ENCODE data around the gene RTN1.
"Not testable (repeated sequence)": the region's sequence is repeated elsewhere in the genome, so short reads cannot be mapped to it uniquely, and the experiment has no call there.

Gene RTN1

GRCh38 chr14:59705245-59705644 is 165.3 kb downstream of the RTN1 start:
- DNase-seq (ENCODE audit: low read depth in 2 of 2): no peak

DNA sequence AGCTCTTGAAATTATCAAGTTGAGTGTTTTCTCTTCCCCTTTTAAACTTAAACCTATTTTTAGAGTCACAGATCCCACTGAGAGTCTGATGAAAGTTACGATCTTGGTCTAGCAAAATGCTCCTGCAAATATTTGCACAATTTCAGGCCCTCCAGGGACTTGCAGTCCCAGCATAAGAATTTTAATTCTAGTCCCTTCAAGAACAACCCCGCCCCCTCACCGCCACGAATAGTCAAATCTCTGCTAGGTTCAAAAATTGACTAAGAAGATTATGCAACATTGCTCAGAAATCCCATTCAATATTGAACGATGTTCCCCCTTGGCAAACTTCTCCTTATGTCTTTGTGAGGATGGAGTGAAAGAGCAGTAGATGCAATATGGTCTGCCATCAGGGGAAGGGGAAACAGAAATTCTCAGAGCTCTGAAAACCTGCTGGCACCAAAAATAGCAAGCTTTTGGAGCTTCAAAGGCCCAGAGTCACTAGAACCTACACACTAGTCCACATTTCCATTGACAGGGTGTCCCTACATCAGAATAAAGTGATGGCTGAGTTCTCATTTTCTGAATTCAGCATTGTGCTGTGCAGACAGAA is 166.4 kb downstream of the RTN1 start:
- DNase-seq (ENCODE audit: low read depth in 2 of 2): no peak

DNA sequence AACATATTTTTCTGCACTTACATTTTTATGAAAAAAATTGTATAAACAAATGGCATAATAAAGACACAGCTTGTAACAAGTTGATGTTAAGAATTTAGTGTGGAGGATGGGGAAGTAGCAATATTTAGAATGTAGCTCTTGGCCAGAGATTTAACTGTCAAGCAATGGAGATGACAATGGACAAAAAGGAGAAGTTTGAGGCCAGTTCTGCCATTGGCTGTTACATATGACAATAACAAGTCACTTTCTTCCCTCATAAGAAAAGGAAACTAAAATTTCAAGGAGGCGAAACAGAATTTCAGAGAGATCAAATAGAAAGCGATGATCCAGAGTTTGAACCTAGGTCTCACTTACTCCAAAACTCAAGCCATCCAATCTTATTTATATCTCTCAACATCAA is 171.1 kb downstream of the RTN1 start:
- DNase-seq (ENCODE audit: low read depth in 2 of 2): no peak

GRCh38 chr14:59698793-59699192 is 171.8 kb downstream of the RTN1 start:
- no peak for DNase-seq (ENCODE audit: low read depth in 2 of 2)

DNA sequence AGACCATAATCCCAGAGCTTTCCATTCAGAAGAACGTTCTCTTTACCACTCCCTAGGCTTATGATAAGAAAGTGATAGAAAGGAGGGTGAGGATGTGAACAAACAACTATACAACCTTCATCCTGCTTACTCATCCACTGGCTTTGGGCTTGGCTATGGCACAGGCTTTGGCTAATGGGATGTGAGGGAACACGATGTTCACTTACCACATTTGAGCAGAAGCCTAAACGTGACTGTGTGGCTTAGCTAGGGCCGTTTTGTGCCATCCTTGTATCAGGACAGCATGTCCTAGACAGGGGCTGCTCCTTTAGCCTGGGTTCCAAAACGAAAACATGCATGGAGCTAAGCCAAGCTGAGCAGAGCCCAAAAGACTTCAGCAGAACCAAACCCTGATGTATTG is 175.4 kb downstream of the RTN1 start:
- no peak for DNase-seq (ENCODE audit: low read depth in 2 of 2)

GRCh38 chr14:59691266-59691665 is 179.3 kb downstream of the RTN1 start:
- no peak for DNase-seq (ENCODE audit: low read depth in 2 of 2)

- DNase-seq (ENCODE audit: low read depth in 2 of 2): no peak
Observed at GRCh38 chr14:59690426-59690825, 180.2 kb downstream of the RTN1 start.

GRCh38 chr14:59688224-59689170 is 182.1 kb downstream of the RTN1 start:
- DNase-seq (ENCODE audit: low read depth in 2 of 2): peak in 1 of 2 experiments; percentile 26

DNA sequence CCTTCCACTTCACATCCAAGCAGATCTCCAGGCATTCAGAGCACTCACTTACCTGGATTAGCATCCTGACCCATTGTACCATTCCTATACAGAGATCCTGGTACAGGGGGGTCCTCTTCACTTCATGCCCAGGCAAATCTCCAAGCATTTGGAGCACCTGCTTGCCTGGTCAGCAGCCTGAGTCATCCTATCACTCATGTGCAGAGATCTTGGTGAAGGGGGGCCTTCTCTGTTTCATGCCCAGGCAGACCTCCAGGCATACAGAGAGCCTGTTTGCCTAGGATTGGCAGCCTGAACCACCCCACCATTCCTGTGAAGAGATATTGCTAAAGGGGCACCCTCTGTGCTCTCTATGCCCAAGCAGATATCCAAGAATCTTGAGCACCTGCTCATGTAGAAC is 182.9 kb downstream of the RTN1 start:
- DNase-seq (ENCODE audit: low read depth in 2 of 2): no peak

GRCh38 chr14:59679872-59680271 is 190.7 kb downstream of the RTN1 start:
- no peak for DNase-seq (ENCODE audit: low read depth in 2 of 2)

DNA sequence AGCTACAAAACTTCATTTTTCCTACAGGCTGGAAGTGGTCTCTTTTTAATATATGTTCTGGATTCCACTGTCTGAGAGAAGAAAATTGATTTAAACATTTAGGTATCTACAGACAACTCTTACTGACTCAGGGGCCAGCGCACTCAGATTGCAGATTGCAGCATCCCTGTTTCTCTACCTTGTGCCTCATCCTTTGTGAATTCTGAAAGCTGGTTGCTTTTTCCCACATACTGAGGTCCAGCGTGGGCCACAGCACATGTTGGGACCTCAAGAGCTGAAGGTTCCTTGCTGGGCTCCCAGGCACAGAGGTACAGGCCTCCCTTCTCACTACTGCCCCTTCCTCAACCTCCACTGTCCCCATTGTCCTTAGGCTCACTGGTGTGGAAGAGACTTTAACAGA is 192.2 kb downstream of the RTN1 start:
- no peak for DNase-seq (ENCODE audit: low read depth in 2 of 2)

DNA sequence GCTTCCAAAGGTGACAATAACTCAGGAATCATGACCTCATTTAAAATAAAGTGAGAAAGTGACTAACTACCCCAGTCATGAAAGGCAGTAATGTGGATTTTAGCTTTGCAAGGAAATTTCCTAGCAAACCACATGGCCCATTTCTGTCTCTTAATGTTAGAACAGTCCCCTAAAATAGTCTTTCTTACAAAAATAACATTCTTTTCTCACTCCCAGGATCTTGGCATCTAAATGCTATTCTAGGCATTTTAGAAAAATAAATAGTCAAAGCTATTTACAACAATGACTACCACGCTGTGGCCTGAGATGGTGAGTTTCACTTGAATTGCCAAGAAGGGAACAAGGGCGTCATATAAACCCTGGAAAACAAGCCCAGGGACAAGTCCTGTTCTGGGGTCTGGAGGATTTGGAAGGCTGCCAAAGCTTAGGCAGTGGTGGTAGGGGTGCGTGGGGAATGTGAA is 192.8 kb downstream of the RTN1 start:
- DNase-seq (ENCODE audit: low read depth in 2 of 2): no peak

DNA sequence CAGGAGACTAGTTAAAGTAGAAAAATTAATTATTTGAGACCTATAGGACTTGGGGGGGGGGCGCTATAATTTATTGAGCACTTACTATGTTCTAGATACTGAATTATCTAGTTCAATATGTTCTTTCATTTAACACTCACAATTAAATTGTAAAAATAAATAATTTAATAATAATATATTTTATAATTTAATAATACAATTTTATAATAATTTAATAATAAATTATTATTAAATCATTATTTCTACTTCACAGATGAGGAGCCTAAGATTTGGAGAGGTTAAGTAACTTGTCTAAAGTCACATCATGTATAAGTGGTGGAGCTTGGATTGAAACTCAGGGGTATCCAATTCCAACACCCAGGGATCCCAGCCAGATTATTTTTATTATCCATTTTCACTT is 195.2 kb downstream of the RTN1 start:
- no peak for DNase-seq (ENCODE audit: low read depth in 2 of 2)

DNA sequence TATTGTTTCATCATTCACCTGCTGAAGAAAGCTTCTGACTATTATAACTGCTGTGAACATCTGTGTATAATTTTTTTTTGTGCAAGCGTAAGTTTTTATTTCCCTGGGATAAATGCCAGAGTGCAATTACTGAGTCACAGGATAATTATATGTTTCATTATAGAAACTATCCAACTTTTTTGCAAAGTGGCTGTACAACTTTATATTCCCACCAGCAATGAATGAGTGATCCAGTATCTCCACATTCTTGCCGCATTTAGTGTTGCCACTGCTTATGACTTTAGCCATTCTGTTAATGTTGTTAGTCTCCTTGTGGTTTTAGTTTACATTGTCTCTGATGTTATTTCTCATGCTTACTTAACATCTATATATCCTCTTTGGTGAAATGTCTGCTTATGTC is 205.8 kb downstream of the RTN1 start:
- no peak for DNase-seq (ENCODE audit: low read depth in 2 of 2)

DNA sequence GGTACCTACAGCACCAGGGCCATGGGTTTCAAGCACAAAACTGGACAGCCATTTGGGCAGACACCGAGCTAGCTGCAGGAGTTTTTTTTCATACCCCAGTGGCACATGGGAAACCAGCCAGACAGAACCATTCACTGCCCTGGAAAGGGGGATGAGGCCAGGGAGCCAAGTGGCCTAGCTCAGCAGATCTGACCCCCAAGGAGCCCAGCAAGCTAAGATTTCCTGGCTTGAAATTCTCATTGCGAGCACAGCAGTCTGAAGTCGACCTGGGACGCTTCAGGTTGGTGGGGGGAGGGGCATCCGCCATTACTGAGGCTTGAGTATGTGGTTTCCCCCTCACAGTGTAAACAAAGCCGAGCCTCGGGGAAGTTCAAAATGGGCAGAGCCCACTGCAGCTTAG is 212.8 kb downstream of the RTN1 start:
- DNase-seq (ENCODE audit: low read depth in 2 of 2): no peak

GRCh38 chr14:59656473-59656872 is 214.1 kb downstream of the RTN1 start:
- DNase-seq (ENCODE audit: low read depth in 2 of 2): no peak

DNA sequence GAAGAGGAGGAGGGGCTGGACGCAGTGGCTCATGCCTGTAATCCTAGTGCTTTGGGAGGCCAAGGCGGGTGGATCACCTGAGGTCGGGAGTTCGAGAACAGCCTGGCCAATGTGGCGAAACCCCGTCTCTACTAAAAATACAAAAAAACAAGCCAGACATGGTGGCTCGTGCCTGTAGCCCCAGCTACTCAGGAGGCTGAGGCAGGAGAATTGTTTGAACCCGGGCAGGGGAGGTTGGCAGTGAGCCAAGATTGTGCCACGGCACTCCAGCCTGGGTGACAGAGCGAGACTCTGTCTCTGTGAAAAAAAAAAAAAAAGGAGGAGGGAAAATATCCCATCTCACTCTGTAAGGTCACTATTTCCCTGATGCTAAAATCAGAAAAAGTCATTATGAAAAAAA is 216.4 kb downstream of the RTN1 start:
- DNase-seq (ENCODE audit: low read depth in 2 of 2): not testable (repeated sequence)

DNA sequence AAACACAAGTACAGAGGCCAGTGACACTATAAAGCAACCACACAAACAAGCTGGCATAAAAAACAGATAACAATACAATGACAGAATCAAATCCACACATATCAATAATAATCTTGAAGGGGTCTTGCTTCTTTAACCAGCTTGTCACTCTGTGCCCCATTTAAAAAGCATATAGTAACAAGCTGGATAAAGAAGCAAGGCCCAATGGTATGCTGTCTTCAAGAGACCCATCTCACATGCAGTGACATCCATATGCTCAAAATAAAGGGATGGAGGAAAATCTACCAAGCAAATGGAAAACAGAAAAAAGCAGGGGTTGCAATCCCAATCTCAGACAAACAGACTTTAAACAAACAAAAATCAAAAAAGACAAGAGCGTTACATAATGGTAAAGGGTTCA is 223.7 kb downstream of the RTN1 start:
- not testable (repeated sequence) for DNase-seq (ENCODE audit: low read depth in 2 of 2)

GRCh38 chr14:59638885-59639284 is 231.7 kb downstream of the RTN1 start:
- no peak for DNase-seq (ENCODE audit: low read depth in 2 of 2)

- DNase-seq (ENCODE audit: low read depth in 2 of 2): no peak
Observed at GRCh38 chr14:59634617-59635016, 236.0 kb downstream of the RTN1 start.

GRCh38 chr14:59633486-59633885 is 237.1 kb downstream of the RTN1 start:
- no peak for DNase-seq (ENCODE audit: low read depth in 2 of 2)

GRCh38 chr14:59632381-59632780 is 238.2 kb downstream of the RTN1 start:
- DNase-seq (ENCODE audit: low read depth in 2 of 2): no peak

GRCh38 chr14:59631237-59631636 is 239.3 kb downstream of the RTN1 start:
- no peak for DNase-seq (ENCODE audit: low read depth in 2 of 2)

Data from stimulated activated CD4-positive, alpha-beta T cell treated with anti-CD3 and anti-CD28 coated beads, Interleukin-12 subunit alpha, Interleukin-12 subunit beta, amount 100 ng/mL, for 24 hours (primary cell).